Activated naive CD4-positive, alpha-beta T cell treated with anti-CD3 and anti-CD28 coated beads for 36 hours (primary cell): ENCODE results near the gene CLIC1. TPM values are rescaled to one million over a fixed set of nuclear protein-coding genes. Genes with fewer than 3 reads are reported as not detected.

ENCODE experiments used
- CTCF ChIA-PET: fragments of 350-600 bp; sonication (Branson Sonifier 250); formaldehyde crosslinking; loops from one replicate; lab custom pipeline; 2021; ENCODE audit warnings: antibody characterized with exemption; lab: Charles Lee
- DNase-seq: peaks from one replicate; pipeline ENCODE4 v3.0.0-alpha.2; 2020
- H3K27ac Mint-ChIP-seq: one replicate; pipeline ENCODE4 v1.8.0; 2021; ENCODE audit warnings: mild to moderate bottlenecking, mixed read lengths
- H3K27me3 Mint-ChIP-seq: one replicate; pipeline ENCODE4 v1.8.0; 2021; ENCODE audit warnings: low read depth, mixed read lengths
- H3K36me3 Mint-ChIP-seq: one replicate; pipeline ENCODE4 v1.8.0; 2021; ENCODE audit warnings: low read depth, mixed read lengths
- H3K4me1 Mint-ChIP-seq: one replicate; pipeline ENCODE4 v1.8.0; 2021; ENCODE audit warnings: low read depth, mixed read lengths
- H3K4me3 Mint-ChIP-seq: one replicate; pipeline ENCODE4 v1.8.0; 2021; ENCODE audit warnings: mild to moderate bottlenecking, moderate library complexity, mixed read lengths
- H3K9me3 Mint-ChIP-seq: one replicate; pipeline ENCODE4 v1.8.0; 2021; ENCODE audit warnings: mixed read lengths
- intact Hi-C: fragments of 100-400 bp; cut with micrococcal nuclease; formaldehyde crosslinking; loops from one replicate; pipeline ENCODE4 v1.15.1; 2023
- total RNA-seq, 2 experiments: library from RNA; stranded (reverse); gene quantifications; one replicate each; pipeline ENCODE4 v1.2.3, GENCODE V29; 2021

The CLIC1 gene
- total RNA-seq, 2 experiments from 2014 or later: 348 to 353 TPM

- CTCF ChIA-PET: interaction anchor here (1.7 kb wide), 1 partner anchor 14 kb away, joined by 7 read pairs; no protein-coding TSS in a partner anchor
- Mint-ChIP-seq H3K9me3 (no peaks in the 10 kb centered on the region), H3K27ac (peak within 1 kb of the TSS; percentile 63), H3K4me3 (no peak within 1 kb of the TSS), H3K4me1 (peaks cover 35% of the 10 kb centered on the region), H3K27me3 (no peaks in the 10 kb centered on the region), H3K36me3 (peaks cover 14% of the 10 kb centered on the region)
- DNase-seq: peak; percentile 80
- intact Hi-C loops: no loop called here
These were observed 40.8 kb upstream of the CLIC1 start, which contains the start of gene VWA7 for GRCh38 chr6:31776989-31777666. TSS of gene VWA7 (minus strand) at chr6:31777328. CDS start at chr6:31776779, 549 bp downstream.

- peaks cover 37% of the 10 kb centered on the region for H3K4me1 Mint-ChIP-seq
- CTCF ChIA-PET: no interaction called here
- H3K27me3 Mint-ChIP-seq: no peaks in the 10 kb centered on the region
- DNase-seq: no peak
- H3K4me3 Mint-ChIP-seq: no peak overlapping the region
- H3K27ac Mint-ChIP-seq: no peak overlapping the region
- no peaks in the 10 kb centered on the region for H3K9me3 Mint-ChIP-seq
- intact Hi-C loops: no loop called here
- H3K36me3 Mint-ChIP-seq: peaks cover 11% of the 10 kb centered on the region
These were observed 40.2 kb upstream of the CLIC1 start for GRCh38 chr6:31776485-31776988.

- intact Hi-C loops: no loop called here
- CTCF ChIA-PET: interaction anchor here (1.1 kb wide), 1 partner anchor 31 kb away, joined by 3 read pairs; the partner anchor contains the start of gene LSM2
- DNase-seq: no peak
- no peaks in the 10 kb centered on the region for H3K9me3 Mint-ChIP-seq
- H3K4me3 Mint-ChIP-seq: no peak overlapping the region
- no peaks in the 10 kb centered on the region for H3K27me3 Mint-ChIP-seq
- H3K36me3 Mint-ChIP-seq: peaks cover 10% of the 10 kb centered on the region
- H3K27ac Mint-ChIP-seq: no peak overlapping the region
- peaks cover 43% of the 10 kb centered on the region for H3K4me1 Mint-ChIP-seq
These were observed 39.5 kb upstream of the CLIC1 start for GRCh38 chr6:31775633-31776484.

GRCh38 chr6:31775184-31775583, 38.9 kb upstream of the CLIC1 start:
- H3K27ac Mint-ChIP-seq: no peak overlapping the region
- intact Hi-C loops: no loop called here
- CTCF ChIA-PET: interaction anchor here (1.1 to 1.5 kb wide), 2 partner anchors 17 to 32 kb away, joined by 3 to 6 read pairs; partner anchors contain the start of gene LSM2

GRCh38 chr6:31771992-31772358, 35.6 kb upstream of the CLIC1 start:
- H3K36me3 Mint-ChIP-seq: peaks cover 1% of the 10 kb centered on the region
- peak; percentile 49 for DNase-seq
- H3K4me1 Mint-ChIP-seq: peaks cover 38% of the 10 kb centered on the region
- no peak overlapping the region for H3K27ac Mint-ChIP-seq
- CTCF ChIA-PET: interaction anchor here (0.6 to 1.6 kb wide), 6 partner anchors 11 to 214 kb away, joined by 3 to 5 read pairs (median 4); no protein-coding TSS in a partner anchor
- intact Hi-C loops: loop anchor here (1.0 to 2.0 kb wide), 4 partner anchors 33 to 91 kb away; partner anchors contain the start of gene HSPA1B
- no peaks in the 10 kb centered on the region for H3K9me3 Mint-ChIP-seq
- no peaks in the 10 kb centered on the region for H3K27me3 Mint-ChIP-seq
- no peak overlapping the region for H3K4me3 Mint-ChIP-seq

More at GRCh38 chr6:31775184-31775583, 38.9 kb upstream of the CLIC1 start:
- Mint-ChIP-seq H3K4me1 (peaks cover 43% of the 10 kb centered on the region), H3K4me3 (no peak overlapping the region), H3K36me3 (peaks cover 6% of the 10 kb centered on the region), H3K27me3 (no peaks in the 10 kb centered on the region), H3K9me3 (no peaks in the 10 kb centered on the region)
- DNase-seq: no peak

GRCh38 chr6:31770860-31771259, 34.5 kb upstream of the CLIC1 start:
- CTCF ChIA-PET: interaction anchor here (0.7 to 3.0 kb wide), 12 partner anchors 21 to 106 kb away, joined by 3 to 11 read pairs (median 4); partner anchors contain the start of genes GPANK1, MPIG6B and MSH5
- intact Hi-C loops: loop anchor here (1.0 to 2.0 kb wide), 2 partner anchors 46 to 225 kb away; partner anchors contain the start of gene ATP6V1G2
- Mint-ChIP-seq H3K27me3 (no peaks in the 10 kb centered on the region), H3K4me1 (peaks cover 31% of the 10 kb centered on the region), H3K36me3 (peaks cover 1% of the 10 kb centered on the region), H3K9me3 (no peaks in the 10 kb centered on the region), H3K27ac (no peak overlapping the region), H3K4me3 (no peak overlapping the region)
- no peak for DNase-seq

GRCh38 chr6:31769684-31770371, 33.5 kb upstream of the CLIC1 start:
- Mint-ChIP-seq H3K36me3 (peaks cover 1% of the 10 kb centered on the region), H3K4me3 (no peak overlapping the region), H3K27me3 (no peaks in the 10 kb centered on the region), H3K27ac (no peak overlapping the region), H3K4me1 (peaks cover 27% of the 10 kb centered on the region), H3K9me3 (no peaks in the 10 kb centered on the region)
- peak; percentile 86 for DNase-seq
- CTCF ChIA-PET: interaction anchor here (0.6 to 3.0 kb wide), 28 partner anchors 10 to 202 kb away, joined by 3 to 11 read pairs (median 4); partner anchors contain the start of genes CLIC1, GPANK1, LY6G5C and MPIG6B
- intact Hi-C loops: loop anchor here (1.0 to 2.0 kb wide), 4 partner anchors 41 to 224 kb away; partner anchors contain the start of genes ATP6V1G2, DDAH2 and LY6G5C

GRCh38 chr6:31768363-31769257, 32.3 kb upstream of the CLIC1 start:
- intact Hi-C loops: loop anchor here (1.0 to 2.0 kb wide), 2 partner anchors 39 to 88 kb away; partner anchors contain the start of genes DDAH2 and LY6G5C
- Mint-ChIP-seq H3K9me3 (no peaks in the 10 kb centered on the region), H3K4me1 (peaks cover 27% of the 10 kb centered on the region), H3K27ac (no peak overlapping the region), H3K36me3 (peaks cover 10% of the 10 kb centered on the region), H3K4me3 (no peak overlapping the region), H3K27me3 (no peaks in the 10 kb centered on the region)
- no peak for DNase-seq
- CTCF ChIA-PET: interaction anchor here (0.9 to 3.0 kb wide), 12 partner anchors 16 to 201 kb away, joined by 3 to 11 read pairs (median 6); partner anchors contain the start of genes CLIC1 and MSH5

GRCh38 chr6:31767096-31767645, 30.8 kb upstream of the CLIC1 start:
- Mint-ChIP-seq H3K36me3 (peaks cover 17% of the 10 kb centered on the region), H3K4me3 (no peak overlapping the region), H3K9me3 (no peaks in the 10 kb centered on the region), H3K27ac (no peak overlapping the region), H3K27me3 (no peaks in the 10 kb centered on the region), H3K4me1 (peaks cover 16% of the 10 kb centered on the region)
- intact Hi-C loops: no loop called here
- no peak for DNase-seq
- CTCF ChIA-PET: interaction anchor here (0.6 kb wide), 1 partner anchor 40 kb away, joined by 3 read pairs; the partner anchor contains the start of gene LSM2
